H1 (cell line): ENCODE measurements around the gene KCNN1. TPM values are rescaled to one million over a fixed set of nuclear protein-coding genes. Genes with fewer than 3 reads are reported as not detected.

ENCODE experiments used
- polyA plus RNA-seq, 7 experiments: library from polyadenylated mRNA; depleted of rRNA in 3 of 7; stranded (reverse) in 5 of 7; unstranded in 2 of 7; fragments of >200 nt in 5 of 7; fragments of 200-250 nt in 2 of 7; gene quantifications; 1 replicate in 5 of 7; 2 replicates in 1 of 7; 4 replicates in 1 of 7; pipeline versions ENCODE4 v1.2.1 to v1.2.3, GENCODE V29; 2011 to 2013; ENCODE audit warnings: missing spikeins in 2 of 7, mixed read lengths in 2 of 7
- small RNA-seq: library from polyadenylated mRNA; stranded (forward); fragments of <200 nt; extraction: miRNeasy Mini kit (QIAGEN cat#:217004); gene quantifications from one replicate; pipeline ENCODE3, GENCODE V24; 2013; ENCODE audit not compliant: insufficient read depth
- total RNA-seq: library from RNA; stranded (reverse); fragmentation: NEBNext Ultra II Directional; extraction: Animal tissue kit (Norgen Biotek cat#: 25700); gene quantifications from 2 replicates; pipeline ENCODE4 v1.2.1, GENCODE V29; 2021

The KCNN1 gene
- total and polyA plus RNA-seq, 2 of the 8 experiments (the other 6 are each of a cell fraction or from before 2014, with no cell fraction given), result 11.0 to 12.5 TPM

Small RNA genes lying within 50 kb of the gene (small RNA-seq; reads per million reads assigned to genes)
- gene RNA5SP468, result not detected

Other genes starting within 250 kb of the KCNN1 start
- gene MAP1S, start 247.6 kb upstream of the KCNN1 start, total RNA-seq, result 115 and 116 TPM in 2 replicates
- 66.7 and 161 TPM in 2 replicates for gene MAP1S, start 247.6 kb upstream of the KCNN1 start, polyA plus RNA-seq (2011; rRNA removed)
- gene FCHO1, start 215.6 kb upstream of the KCNN1 start, total RNA-seq, result 25.9 and 27.0 TPM in 2 replicates
- 13.0 and 19.5 TPM in 2 replicates for gene FCHO1, start 215.6 kb upstream of the KCNN1 start, polyA plus RNA-seq (2011; rRNA removed)
- 1.5 and 1.8 TPM in 2 replicates for gene B3GNT3, start 172.0 kb upstream of the KCNN1 start, total RNA-seq
- 1.5 and 2.1 TPM in 2 replicates for gene B3GNT3, start 172.0 kb upstream of the KCNN1 start, polyA plus RNA-seq (2011; rRNA removed)
- 0.41 and 1.2 TPM in 2 replicates for gene INSL3, start 145.6 kb upstream of the KCNN1 start, total RNA-seq
- gene INSL3, start 145.6 kb upstream of the KCNN1 start, polyA plus RNA-seq (2011; rRNA removed), result 1.1 and 1.5 TPM in 2 replicates
- gene JAK3, start 119.1 kb upstream of the KCNN1 start, total RNA-seq, result 3.2 and 4.0 TPM in 2 replicates
- gene JAK3, start 119.1 kb upstream of the KCNN1 start, polyA plus RNA-seq (2011; rRNA removed), result 4.7 TPM in 2 replicates
- gene RPL18A, start 107.2 kb upstream of the KCNN1 start, total RNA-seq, result 2,749 and 2,894 TPM in 2 replicates
- 3,938 and 5,258 TPM in 2 replicates for gene RPL18A, start 107.2 kb upstream of the KCNN1 start, polyA plus RNA-seq (2011; rRNA removed)
- 1.2 and 1.5 TPM in 2 replicates for gene SLC5A5, start 95.2 kb upstream of the KCNN1 start, total RNA-seq
- 1.8 and 2.2 TPM in 2 replicates for gene SLC5A5, start 95.2 kb upstream of the KCNN1 start, polyA plus RNA-seq (2011; rRNA removed)
- 101 and 103 TPM in 2 replicates for gene CCDC124, start 34.1 kb upstream of the KCNN1 start, total RNA-seq
- 95.2 and 135 TPM in 2 replicates for gene CCDC124, start 34.1 kb upstream of the KCNN1 start, polyA plus RNA-seq (2011; rRNA removed)
- 6.2 and 6.9 TPM in 2 replicates for gene ARRDC2, start 41.1 kb downstream of the KCNN1 start, total RNA-seq
- 5.4 and 5.8 TPM in 2 replicates for gene ARRDC2, start 41.1 kb downstream of the KCNN1 start, polyA plus RNA-seq (2011; rRNA removed)
- gene IL12RB1, start 119.8 kb downstream of the KCNN1 start, total RNA-seq, result not detected in 2 replicates
- 0.03 and 0.06 TPM in 2 replicates for gene IL12RB1, start 119.8 kb downstream of the KCNN1 start, polyA plus RNA-seq (2011; rRNA removed)
- 9.0 TPM in 2 replicates for gene MAST3, start 130.7 kb downstream of the KCNN1 start, total RNA-seq
- 3.4 and 5.5 TPM in 2 replicates for gene MAST3, start 130.7 kb downstream of the KCNN1 start, polyA plus RNA-seq (2011; rRNA removed)
- gene PIK3R2, start 186.1 kb downstream of the KCNN1 start, total RNA-seq, result 53.8 and 57.1 TPM in 2 replicates
- gene PIK3R2, start 186.1 kb downstream of the KCNN1 start, polyA plus RNA-seq (2011; rRNA removed), result 21.7 and 31.4 TPM in 2 replicates
- 25.9 and 28.9 TPM in 2 replicates for gene IFI30, start 206.7 kb downstream of the KCNN1 start, total RNA-seq
- gene IFI30, start 206.7 kb downstream of the KCNN1 start, polyA plus RNA-seq (2011; rRNA removed), result 59.5 and 62.4 TPM in 2 replicates
- 24.2 and 28.6 TPM in 2 replicates for gene MPV17L2, start 226.1 kb downstream of the KCNN1 start, total RNA-seq
- 80.1 and 82.6 TPM in 2 replicates for gene MPV17L2, start 226.1 kb downstream of the KCNN1 start, polyA plus RNA-seq (2011; rRNA removed)
- 14.2 and 14.3 TPM in 2 replicates for gene RAB3A, start 236.9 kb downstream of the KCNN1 start, total RNA-seq
- gene RAB3A, start 236.9 kb downstream of the KCNN1 start, polyA plus RNA-seq (2011; rRNA removed), result 13.6 and 18.6 TPM in 2 replicates